Measurements from ENCODE around the gene HYI.

HYI gene

DNA sequence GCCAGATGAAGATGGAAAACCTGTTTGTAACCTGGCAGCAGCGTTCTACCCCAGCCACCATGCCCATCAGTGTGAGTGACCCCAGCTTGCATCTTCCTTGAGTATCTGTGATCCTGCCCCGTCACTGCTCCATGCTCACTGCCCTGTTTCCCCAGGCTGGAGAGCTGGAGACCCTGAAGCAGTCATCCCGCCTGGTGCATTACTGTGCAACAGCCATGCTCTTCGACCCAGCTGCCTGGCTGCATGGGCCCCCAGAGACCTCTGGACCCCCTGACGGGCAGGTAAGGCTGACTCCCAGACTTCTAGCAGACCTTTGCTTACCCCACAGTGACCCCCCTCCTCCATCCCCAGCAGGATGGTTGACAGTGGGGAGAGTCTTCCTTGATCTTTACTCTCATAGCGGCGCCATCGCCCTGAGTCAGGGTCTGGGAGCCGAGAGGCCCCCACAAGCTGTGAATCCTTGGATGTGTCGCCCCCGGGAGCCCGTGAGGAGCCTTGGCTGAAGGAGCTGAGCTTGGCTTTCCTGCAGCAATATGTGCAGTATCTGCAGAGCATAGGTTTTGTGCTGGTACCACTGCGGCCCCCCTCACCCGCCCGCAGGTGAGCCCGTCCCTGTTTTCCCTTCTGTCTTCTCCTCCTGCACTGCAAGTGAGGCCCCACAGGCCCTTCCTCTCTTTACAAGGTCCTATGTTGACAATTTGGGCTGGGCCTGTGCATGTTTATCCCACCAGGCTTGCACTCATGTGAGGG, 10.4 kb downstream of the HYI start:
- DNase-seq = no peak

DNA sequence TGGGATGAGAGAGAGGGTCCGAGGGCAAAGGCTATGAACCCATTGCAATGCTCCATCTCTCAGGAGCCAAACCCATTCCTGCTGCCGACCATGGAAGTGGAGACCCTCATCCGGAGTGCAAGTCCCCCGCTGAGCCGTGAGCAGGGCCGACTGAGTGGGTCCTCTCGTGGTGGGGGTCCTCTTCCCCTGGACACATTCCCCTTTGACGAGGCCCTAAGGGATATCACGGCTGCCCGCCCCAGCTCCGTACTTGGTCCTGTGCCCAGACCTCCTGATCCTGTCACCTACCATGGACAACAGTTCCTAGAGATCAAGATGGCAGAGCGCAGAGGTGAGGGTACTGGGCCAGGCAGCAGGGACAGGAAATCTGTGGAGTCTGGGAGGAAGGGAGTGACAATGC, 11.0 kb downstream of the HYI start:
- DNase-seq = no peak

DNA sequence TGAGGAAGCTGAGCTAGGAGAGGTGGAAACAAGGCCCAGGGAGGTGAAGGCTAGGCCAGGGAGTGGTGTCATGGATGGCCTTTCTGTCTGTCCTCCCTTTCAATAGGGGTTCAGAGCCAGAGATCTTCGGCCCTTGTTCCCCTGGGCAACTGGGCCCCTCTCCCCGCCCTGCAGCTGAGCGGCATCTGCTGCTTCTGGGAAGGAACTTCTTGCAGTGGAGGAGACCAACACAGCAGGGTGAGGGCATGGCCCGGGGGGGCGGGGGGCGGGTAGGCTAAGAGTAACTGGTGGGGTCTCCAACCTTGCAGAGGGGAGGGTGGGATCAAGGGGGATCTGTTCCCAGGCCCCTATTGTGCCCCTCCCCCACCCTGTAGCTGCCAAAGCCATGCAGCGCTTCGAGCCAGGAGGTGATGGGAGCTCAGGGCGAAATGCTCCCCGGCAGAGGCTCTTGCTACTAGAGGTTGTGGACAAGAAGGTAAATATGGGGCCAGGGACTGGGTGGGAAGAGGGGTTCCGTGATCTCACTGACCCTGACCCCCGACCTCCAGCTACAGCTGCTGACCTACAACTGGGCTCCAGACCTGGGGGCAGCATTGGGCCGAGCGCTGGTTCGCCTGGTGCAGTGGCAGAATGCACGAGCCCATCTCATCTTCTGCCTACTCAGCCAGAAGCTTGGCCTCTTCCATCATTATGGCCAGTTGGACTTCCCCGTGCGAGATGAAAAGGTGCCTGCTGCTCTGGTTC, 11.7 kb downstream of the HYI start:
- DNase-seq = no peak

DNA sequence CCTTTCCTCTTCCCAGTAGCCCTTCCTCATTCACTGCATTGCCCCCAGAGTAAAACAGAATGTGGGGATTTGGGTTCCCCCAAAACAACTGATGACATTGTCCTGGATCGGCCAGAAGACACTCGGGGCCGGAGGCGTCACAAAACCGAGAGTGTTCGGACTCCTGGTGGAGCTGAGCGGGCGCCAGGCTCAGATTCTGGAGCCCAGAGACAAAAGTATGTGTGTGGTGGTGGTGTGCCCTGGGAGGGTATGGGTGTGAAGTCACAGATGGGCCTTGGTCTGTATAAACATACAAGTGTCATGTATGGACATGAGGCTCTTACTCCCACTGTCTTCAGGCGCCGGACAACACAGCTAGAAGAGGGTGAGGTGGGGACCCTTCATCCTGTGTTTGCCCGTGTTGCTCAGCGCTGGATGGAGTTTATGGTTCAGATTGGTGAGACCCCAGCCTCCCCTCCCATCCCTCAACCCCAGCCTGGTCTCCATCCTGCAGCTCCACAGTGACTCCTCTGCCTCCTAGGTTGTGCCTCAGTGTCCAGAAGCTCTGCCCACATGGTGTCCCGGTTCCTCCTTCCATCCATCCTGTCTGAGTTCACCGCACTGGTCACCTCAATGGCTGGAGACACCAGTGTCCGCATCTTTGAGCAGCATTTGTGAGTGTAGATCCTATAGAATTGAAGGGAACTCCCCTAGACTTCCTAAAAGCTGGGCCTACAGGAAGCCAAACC, 12.4 kb downstream of the HYI start:
- no peak for DNase-seq

DNA sequence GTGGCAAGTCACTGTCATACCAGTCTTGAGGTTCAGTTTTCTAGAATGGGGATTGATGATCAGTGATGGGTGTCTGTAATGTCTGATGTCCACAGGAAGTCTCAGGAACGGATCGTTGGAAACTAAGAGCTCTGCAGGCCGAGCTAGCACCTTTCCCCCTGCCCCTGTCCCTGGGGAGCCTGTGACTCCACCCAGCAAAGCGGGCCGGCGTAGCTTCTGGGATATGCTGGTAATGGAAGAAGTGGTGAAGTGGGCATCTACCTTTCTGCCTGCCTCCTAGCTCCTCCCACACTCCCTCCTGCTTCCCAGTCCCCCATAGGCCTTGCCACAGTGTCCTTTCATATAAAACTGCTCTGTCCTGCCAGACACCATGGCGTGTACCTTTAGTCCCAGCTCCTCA, 13.4 kb downstream of the HYI start:
- peak; percentile 62 for DNase-seq

DNA sequence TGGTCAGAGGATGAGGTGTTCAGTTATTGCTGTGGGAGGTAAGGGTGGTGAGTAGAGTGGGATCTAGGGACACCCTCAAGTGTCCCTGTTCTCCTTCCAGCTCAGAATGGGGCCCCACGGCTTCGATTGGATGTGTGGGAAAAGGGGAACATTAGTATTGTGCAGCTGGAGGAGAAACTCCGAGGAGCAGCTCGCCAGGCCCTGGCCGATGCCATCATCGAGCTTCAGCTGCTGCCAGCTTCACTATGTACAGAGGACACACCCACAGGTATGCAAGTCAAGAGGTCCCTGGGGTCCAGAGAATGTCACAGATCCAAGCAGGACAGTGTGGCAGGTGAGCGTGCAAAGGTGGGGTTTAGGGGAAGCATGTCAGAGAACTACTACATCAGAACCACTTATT, 13.9 kb downstream of the HYI start:
- DNase-seq = peak; percentile 93

DNA sequence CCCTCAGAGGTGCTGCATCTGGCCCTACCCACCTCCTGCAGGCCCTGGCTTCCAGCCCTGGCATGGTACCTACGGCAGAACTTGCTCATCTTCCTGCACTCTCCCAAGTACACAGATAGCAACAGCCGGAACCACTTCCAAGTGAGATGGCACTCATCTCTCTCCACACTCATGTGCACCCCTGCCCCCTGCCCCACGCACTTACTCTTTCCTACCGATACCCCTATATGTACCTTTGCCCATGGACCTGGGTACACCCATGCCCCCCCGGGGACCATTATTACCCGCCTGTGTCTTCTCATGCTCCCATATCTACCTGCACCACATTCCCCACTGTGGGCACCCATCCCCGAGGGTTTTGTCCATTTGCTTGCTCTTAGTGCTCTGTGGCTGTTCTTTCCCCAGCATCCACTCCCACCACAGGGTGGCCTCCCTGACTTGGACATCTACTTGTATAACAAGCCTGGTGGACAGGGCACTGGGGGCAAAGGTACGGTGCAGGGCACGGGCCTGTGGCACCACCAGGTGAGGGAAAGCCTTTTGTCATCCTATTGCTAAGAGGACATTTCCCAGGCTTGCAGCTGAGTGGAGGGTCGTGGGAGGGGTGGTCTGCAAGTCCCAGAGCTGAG, 14.7 kb downstream of the HYI start:
- no peak for DNase-seq

DNA sequence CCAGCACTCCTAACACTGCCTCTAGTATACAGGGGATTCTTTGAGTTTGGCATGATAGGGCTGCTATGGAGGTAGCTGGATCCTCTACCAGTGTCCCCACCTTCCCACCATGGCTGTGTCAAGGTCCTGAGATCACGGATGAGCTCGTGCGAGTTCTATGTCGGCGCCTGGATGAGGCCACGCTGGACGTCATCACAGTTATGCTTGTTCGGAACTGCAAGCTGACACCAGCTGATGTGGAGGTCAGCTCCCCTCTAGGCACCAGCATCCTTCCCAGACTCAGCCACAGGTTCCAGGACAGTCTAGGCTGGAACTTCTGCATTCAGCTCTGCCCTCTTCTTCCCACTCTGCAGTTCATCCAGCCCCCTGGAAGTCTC, 15.2 kb downstream of the HYI start:
- DNase-seq = no peak

DNA sequence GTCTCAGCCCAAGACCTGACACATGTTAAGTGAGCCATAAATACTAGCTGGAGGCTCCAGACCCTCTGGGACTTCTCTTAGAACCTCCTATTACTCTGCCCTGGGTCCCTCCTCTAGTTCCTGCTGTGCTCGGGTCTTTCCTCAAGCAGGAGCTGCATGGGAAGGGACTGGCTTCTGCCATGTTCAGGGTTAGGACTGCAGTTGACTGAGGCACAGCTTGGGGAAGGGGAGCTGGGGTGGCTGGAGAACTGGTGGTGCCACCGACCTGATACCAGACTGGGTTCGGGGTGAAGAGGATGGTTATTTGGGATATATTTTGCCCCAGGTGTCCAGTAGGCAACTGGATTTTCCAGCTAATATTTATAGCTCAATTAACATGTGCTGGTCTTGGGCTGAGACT, 15.7 kb downstream of the HYI start:
- no peak for DNase-seq

DNA sequence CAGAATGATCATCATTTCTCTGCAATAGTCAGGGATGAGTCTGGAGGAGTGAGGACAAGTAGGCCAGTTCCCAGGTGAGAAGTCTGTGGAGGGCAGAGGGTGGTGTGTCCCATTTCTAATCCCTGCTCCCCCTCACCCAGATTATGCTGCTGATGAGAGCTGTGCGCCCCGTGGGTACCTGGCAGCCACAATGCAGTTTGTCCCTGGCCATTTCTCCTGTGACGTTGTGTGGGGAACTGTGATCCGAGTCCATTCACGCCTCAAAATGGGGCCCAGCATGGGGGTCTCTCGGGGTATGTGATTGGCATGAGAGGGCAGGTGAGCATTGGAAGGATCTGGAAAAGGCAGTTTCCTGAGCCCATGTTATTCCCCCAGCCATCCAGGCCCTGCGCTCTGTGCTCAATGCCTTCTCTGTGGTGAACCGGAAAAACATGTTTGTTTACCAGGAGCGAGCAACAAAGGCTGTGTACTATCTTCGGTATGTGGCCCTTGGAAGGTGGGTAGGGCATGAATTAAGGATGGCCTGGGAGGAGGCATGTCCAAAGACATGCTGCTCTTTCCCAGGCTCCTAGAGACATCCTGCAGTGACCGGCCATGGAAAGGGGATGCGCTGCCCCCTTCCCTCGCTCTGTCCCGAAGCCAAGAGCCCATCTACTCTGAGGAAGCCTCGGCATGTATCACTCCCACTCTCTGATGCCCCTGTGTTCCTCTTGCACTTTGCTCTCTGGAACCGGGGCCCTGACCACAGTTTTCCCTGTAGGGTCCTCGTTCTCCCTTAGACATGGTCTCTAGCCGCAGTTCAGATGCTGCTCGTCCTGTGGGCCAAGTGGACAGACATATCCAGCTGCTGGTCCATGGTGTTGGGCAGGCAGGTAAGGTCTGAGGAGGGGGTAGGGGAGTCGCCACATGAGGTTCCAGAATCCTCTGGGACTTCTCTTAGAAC, 16.4 kb downstream of the HYI start:
- no peak for DNase-seq

DNA sequence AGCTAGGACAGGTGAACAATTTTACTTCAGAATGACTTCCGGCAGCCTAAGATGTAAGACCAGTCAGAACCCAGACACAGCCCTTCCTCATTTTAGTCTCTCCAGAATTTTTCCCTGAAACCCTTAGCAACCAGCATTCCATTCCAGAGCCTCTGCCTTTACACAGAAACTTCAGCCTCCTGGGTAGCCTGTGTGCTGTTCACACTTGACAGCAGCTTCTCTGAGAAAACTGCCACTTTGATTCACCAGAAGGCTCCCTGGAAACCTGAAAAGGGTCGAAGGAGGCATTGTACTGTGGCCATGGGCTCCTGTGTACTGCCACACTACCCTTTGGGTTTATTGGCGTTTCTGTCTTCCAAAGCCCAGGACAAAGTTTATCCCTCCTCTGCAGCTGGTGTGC, 17.4 kb downstream of the HYI start:
- DNase-seq = no peak

DNA sequence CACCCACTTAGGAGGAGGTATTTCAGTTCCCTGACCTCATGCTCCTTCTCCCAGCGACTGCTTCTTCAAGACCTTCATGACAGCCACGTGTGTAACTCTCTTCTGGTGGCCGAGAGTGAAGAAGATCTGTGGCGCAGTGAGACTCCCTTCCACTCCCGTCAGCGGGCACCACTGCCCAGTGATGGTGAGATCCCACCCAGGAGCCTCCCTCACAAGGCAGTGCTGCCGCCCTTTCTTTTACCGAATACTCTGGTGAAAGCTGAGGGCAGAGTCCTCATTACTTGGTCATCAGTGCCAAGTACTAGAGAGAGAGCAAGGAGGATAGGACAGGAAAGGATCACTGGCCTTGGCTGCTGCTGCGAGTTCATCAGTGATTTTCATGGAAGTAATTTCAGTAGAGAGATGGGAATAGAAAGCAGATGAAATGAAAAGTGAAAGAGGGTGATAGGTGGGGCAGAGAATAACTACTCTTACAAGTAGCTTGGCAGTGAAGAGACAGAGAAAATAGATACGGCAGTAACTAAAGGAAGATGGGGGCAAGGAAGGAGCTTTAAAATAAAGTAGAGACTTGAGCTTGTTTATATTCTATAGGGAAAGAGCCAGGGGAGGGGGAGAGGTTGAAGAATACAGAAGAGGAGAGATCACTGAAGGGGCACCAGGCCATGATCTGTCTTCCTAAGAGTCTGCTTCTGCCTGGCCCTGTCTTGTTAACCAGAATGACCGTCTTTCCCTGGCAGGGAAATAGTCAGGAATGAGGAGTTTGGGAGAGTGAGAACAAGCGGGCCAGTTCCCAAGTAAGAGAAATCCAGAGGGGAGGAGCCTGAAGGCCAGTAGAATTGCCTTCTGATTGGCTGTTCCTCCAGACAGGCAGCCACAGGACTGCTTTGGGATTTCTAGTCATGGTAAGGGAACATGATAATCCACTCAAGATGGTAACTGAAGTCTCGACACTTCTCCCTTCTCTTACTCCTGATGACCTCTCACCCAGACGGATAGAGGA, 18.3 kb downstream of the HYI start:
- DNase-seq = no peak

DNA sequence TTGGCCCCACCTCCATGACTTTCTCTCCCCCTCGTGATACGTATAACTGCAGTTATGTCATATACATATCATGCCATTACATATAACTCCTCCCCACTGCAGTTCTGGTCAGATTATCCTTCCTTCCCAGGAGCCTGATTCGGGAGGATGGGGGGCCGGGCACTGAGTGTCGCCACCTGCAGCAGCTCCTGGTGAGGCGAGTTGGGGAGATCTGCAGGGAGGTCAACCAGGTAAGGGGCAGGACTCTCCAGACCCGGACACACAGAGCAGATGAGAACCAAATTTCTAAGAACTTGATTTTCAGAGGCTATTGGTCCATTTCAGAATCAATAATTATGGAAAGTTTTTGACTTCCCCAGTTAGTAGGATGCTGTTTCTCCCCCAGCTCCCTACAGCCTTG, 19.5 kb downstream of the HYI start:
- DNase-seq = no peak

DNA sequence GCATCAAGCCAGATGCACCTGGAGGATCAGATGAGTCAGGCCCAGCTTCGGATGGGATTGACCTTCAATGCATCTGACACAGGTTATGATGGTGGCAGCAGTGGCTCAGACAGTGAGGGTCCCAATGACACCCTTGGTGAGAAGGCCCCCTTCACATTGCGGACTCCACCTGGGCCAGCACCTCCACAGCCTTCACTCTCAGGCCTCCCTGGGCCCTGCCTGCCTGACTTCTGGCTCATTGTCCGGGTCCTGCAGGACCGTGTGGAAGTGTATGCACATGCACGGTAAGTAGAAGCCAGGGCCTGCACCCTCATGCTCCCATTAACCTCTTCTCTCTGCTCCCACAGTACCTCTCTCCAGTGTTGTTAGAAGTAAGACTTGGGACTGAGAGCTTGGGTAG, 20.8 kb downstream of the HYI start:
- DNase-seq = no peak

DNA sequence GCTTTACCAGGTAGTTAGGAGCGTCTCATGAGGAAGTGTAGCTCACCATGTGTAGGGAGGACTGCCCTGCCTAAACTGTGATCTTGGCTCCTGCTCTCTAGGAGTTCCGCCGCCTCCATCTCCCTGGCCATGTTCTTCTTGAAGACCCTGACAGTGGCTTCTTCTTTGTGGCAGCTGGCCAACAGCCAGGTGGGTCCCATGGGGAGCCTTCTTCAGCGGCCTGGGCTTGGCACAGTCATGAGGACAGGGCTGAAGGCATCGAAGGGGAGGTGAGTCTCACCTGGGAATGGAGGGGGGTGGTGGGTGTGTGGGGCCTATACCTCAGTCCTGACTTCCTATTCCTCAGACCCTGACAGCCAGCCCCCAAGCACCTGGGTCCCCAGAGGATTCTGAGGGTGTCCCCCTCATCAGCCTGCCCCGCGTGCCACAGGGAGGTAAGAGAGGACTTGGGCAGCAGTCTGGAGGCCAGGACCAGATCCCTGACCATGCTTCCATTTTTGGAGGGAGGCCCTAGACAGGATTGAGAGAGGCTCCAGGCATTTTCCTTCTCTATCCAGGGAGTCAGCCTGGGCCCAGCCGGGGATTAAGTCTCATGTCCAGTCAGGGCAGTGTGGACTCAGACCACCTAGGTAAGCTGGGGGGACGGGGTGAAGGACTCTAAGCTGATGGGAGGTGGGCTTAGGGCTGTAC, 21.4 kb downstream of the HYI start:
- no peak for DNase-seq

DNA sequence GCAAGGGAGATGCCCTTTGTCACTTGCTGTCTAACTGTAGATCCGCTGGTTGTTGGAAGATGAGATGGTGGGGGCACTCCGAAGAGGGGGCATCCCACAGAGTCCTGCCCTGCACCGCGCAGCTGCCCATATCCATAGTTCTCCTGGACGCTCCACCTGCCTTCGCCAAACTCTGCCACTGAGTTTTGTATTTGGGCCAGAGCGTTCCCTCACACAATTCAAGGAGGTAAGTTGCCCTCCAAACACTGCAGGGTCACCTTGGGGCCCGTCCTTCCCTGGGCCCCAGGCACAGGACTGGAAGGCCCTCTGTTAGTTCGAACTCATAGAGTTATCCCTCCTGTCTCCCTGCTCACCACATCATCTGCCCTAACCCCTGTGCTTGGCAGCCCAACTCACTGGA, 22.1 kb downstream of the HYI start:
- DNase-seq = no peak

DNA sequence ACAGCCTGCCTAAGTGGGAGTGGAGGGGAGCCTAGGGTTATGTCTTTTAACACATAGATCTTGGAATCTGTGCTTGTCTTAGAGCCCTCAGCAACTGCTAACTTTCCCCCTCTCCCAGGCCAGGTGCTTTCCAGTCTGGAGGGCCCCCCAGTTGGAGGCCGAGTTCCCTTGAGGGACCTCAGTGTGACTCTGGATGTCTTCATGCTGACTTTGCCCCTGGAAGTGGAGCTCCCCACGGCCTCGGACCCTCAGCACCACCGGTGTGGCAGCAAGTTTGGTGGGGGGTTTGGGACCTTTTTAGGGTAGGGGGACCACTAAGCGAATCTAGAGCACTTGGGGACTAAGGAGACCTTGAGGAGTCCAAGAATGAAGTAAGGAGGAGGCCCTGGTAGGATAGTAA, 22.9 kb downstream of the HYI start:
- no peak for DNase-seq

DNA sequence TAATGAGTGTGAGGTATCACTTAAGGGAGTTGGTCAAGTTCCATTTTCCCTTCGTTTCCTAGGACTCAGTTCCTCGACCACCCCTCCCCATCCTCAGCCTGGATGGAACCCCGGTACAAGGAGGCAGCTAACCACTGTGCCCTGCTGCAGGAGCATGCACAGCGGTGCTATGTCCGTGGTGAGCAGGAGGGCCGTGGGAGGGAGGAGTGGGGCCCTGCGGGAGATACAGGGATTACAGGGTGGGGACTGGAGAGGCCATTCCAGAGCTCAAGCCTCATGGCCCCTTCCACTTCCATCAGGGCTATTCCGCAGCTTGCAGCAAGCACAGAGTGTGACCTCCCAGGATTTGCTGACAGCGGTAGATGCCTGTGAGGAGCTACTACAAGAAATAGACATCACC, 25.8 kb downstream of the HYI start:
- DNase-seq = no peak

DNA sequence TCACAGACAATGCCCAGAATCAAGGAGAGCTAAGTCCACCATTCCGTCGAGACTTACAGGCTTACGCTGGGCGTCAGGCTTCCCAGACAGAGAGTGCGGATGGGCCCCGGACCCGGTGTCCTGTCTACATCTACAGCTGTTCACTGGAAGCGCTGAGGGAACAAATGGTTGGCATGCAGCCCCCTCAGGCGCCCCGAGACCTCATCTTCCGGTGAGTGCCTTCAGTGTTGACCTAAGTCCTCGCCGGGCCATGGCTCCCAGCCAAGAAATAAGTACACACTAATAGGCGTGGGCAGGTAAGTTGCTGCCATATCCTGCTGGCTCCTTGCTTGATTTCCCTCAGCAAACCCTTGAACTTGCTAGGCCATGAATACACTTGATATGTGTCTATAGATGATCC, 26.2 kb downstream of the HYI start:
- peak; percentile 94 for DNase-seq

DNA sequence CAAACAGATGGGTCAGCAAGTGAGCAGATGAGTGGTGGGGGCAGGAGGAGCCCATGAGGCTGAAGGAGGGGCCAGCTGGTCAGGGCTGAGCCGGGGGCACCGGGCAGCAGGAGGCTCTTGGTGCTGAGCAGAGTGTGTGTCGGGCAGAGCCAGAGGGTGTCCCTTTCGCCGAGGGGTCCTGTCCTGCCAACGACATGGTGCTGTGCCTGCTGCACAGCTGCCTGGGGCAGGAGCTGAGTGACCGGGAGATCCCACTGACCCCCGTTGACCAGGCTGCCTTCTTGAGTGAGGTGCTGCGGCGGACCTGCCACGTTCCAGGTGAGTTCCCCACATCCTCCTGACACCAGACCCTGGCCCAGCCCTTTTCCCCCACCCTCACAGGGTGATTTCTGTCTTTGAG, 27.5 kb downstream of the HYI start:
- no peak for DNase-seq

DNA sequence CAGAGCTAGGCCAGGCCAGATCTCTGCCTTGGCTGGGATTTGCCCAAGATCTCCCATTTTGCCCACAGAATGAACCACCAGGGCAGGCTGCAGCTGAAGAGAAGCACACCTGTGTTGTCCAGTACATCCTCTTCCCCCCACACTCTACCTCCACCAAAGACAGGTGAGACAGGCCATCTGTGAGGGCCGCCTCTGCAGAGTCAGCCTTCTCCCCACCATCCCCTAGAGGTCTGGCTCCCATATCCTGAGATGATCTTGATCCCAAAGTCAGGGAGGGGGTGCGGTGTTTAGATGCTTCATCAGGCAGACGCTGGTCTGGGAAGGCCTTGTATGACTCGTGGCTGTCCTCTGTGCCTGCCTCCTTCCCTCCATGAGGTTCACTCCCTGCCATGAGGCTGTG, 28.7 kb downstream of the HYI start:
- no peak for DNase-seq

Data from DMS79 (cell line).